Measurements from ENCODE around the gene ZDHHC4.

- peak in 3 of 5 experiments; percentile 13 to 23 (median 16) for TF ChIP-seq CTCF (IDR thresholded peaks at IDR 0.05)
- no peak for TF ChIP-seq EP300 (IDR thresholded peaks at IDR 0.05; ENCODE audit: low read depth)
These were observed 21.1 kb upstream of the ZDHHC4 start for GRCh38 chr7:6556196-6556595.

Data from transverse colon (tissue), 3 donors.